HG03439 (cell line): ENCODE data around the gene OSBPL10.
"Not testable (repeated sequence)": the region's sequence is repeated elsewhere in the genome, so short reads cannot be mapped to it uniquely, and the experiment has no call there.

ENCODE experiments used
- ATAC-seq: cut with Tn5 transposase; IDR thresholded peaks from one replicate; pipeline ENCODE4 v1.9.1; 2021; ENCODE audit warnings: mild to moderate bottlenecking, moderate library complexity; ENCODE audit not compliant: unreplicated experiment

Gene OSBPL10

DNA sequence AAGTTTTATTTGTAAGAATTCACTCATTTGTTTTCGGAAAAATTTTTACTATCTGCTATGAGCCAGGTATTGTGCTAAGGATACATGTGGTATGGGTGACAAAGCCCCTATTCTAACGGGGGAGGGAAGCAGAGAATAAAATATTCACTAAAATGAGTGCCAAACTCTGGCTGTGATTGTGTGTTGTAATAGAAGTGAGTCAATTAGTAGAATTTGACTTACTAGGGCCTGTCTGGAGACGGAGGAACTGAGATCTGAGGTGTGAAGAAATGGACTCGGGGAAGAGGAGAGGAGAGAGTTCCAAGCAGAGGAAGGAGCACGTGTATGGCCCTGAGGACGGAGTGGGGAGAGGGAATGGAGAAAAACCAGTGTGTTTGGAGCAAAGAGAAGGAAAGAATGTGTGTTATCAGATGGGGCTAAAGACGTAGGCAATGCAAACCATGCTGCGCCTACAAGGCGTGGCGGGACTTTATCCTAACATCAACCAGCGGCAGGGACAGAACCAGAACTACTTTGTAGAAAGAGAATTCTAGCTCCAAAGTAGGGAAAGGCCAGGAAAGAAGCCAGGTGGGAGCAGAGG is 89.1 kb downstream of the OSBPL10 start:
- ATAC-seq = no peak

DNA sequence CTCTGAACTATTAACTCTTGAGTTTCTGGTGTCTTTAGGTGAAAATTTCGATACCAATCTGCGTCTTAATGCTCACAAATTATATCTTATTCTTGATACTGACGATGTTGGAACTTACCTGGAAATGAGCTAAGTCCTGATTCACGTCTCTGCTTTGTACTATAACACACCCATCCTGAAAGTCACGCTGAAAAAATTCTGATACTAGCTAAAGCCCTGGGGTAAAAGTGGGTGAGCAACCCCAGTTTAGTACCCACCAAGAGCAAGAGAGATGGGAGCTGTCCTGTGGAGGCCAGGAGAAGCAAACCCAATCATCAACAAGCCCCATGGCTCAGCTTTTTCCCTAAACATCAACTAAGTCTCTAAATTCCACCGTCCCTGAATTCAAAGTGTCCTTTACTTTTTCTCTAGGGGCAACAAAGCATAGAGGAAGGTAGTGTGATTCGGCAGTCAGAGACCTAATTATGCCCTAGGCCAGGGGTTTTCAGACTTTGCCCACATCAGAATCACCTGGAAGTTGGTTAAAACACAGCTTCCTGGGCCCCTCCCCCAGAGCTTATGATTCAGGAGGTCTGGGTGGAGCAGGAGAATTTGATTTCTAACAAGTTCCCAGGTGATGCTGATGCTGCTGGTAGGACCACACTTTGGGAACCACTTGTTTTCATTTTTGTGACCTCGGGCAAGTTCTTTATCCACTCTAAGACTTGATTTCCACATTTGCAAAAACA is 90.2 kb downstream of the OSBPL10 start:
- ATAC-seq = no peak

DNA sequence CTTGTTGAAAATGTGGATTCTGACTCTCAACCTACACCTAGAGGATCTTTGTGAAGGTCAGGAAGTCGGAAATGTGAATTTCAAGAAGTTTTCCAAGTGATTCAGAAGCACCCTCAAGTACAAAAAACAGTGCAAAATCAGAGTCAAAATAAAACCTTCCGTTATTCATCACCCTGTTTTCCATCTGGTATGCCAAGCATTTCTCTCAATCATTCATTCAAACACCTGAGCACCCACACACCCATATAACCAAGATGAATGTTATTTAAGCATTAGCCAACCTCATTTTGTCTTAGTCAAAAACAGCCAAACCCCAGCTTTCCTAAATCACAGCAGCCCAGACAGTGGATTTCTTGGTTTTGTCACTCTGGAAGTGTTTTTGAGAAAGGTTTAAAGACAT is 91.1 kb downstream of the OSBPL10 start:
- ATAC-seq = no peak

DNA sequence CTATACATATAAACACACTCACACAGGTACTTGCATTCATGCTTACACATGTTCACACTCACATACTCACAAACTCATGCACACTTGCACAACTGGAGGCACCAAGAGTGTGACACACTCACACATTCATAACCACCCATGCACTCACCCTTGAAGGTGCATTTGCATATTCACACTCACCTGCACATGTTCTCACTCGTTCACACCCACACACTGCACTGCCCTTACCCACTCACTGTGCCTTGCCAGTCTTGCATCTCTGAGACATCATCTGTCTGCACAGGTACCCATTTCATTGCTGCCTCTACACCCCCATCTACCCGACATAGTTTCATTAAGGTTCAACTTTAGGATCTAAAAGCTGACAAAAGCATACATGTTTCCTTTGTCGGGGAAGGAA is 95.8 kb downstream of the OSBPL10 start:
- no peak for ATAC-seq

DNA sequence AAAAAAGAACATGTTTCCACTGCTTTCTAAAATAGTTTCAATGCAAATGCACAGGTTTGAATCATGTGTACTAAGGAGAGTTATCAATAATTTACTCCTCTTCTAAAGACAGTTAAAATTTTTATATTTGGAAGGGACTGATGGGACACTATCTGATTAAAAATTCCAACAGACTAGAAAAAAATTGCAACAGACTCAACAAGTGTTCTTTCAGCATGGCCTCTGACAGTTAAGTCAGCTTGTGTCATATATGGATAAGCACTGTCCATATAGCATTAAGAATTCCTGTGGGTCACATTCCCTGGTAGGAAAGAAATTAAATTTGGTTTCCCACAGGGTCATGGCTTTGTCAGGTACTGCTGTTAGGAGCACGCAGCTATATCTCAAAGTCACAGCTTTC is 96.8 kb downstream of the OSBPL10 start:
- ATAC-seq = no peak

DNA sequence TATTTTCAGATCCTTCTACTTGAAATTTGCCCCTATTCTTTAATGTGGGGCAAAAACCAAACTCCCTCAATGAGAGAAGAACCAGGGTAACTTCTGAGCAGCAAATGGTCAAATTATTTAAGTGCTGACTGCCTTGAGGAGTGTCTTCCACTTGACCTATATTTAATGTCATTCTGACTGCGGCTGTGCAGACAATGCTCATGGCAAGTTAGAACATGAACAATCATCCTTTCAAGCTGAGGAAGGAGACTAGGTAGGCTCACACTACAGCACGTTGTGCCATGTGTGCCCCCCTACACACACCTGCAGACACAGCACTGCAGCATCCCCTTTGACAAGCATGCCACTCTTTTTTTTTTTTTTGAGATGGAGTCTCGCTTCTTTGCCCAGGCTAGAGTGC is 98.2 kb downstream of the OSBPL10 start:
- ATAC-seq = no peak

DNA sequence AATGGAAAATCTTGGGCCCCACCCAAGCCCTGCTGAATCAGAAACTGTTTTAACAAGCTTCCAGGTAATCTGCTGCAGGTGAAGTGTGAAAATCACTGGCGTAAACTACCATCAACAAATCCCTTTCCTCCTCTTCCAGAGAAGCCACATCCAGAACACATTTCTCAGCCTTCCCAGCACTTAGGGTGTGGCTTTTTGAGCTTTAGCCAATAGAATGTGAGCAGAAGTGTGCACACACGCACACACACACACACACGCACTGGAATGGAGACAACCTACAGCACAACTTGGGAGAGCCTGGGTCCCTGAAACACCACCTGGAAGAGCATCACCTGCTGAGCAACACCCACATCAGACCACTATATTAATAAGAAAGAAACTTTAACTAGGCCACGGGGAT is 98.6 kb downstream of the OSBPL10 start:
- ATAC-seq = no peak

DNA sequence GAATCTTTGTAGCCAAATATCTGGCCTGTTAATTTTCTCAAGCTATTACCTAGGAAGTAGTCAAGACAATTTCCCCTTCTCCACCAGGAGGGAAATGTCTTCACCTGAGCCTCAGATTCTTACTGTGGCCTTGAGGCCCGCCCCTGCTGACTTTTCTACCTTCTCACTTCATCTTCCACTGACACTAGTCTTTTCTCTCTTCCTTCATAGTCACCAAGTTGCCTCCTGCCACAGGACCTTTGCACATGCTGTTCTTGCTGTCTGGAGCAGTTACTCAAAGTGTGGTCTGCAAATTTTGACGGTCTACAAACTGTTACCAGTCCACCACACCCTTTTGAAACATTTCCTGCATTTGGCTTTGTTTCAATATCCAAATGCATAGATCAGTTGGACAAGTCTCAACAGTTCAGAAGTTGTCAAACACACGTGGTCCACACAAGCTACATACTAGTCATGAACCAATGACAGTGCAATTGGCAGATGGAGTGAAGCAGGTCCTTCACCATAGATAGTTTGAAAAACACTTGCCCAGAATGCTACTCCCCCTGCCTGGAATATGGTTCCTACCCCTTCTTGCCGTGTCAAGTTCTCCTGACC is 100.5 kb downstream of the OSBPL10 start:
- no peak for ATAC-seq

DNA sequence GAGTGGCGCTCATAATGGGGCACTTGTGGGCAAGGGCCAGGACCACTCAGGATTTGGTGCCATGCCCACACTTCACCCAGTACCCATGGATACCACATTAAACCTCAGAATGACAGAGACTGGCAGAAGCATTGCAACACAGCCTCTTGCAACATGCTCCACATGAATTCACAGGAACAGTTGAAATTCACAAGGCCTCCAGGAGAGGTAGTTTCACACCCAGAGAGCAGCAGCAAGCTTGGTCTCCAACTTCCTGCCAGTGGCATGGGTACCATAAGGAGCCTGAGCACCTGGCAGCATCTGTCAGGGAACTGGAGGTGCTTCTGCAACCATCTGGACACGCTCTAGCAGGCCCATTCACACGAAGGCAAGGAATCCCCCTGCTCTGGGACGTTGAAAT is 101.0 kb downstream of the OSBPL10 start:
- ATAC-seq = no peak

DNA sequence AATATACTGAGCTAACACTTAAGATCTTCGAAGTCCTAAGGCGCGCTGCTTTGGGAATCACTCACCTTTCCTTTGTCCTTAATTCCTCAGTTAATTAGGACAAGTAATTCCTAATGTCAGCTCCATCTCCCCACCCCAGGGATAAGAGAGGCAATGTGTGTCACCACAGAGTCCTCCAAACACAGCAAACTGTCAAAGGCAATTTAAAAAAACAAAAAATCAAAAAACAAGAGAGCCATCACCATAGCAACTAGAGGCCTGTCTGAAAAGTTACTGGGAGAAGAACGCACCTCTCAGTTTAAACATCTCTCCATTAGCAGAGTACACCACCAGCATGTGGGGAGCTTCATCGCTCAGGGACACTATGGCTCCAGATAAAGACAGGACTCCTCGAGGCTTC is 101.7 kb downstream of the OSBPL10 start:
- ATAC-seq = no peak

DNA sequence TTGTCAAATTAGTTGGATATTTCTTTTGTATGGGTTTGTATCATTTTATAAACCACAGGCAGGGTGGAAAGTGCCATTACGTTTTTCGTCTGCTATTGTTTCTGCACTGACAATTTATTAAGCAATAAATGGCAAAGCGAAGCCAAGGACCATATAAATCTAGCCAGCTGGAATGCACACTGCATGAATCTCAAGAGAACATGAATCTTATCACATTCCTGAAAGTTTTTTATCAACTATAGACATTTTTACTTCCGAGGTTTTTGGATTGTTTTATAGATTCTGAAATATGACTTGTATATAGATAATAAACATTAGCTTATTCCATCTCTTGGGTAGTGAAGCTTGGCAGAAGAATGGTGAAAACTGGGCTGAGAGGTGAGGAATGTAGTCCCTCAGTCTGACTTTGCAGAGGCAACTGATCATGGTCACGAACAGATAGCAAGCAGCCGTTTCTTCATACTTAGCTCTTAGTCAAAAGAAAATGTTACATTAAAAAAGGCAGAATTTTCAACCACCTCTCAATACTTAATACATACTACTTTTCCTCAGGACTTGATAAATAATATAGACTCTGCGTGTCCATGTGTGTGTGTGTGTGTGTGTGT is 102.7 kb downstream of the OSBPL10 start:
- no peak for ATAC-seq

DNA sequence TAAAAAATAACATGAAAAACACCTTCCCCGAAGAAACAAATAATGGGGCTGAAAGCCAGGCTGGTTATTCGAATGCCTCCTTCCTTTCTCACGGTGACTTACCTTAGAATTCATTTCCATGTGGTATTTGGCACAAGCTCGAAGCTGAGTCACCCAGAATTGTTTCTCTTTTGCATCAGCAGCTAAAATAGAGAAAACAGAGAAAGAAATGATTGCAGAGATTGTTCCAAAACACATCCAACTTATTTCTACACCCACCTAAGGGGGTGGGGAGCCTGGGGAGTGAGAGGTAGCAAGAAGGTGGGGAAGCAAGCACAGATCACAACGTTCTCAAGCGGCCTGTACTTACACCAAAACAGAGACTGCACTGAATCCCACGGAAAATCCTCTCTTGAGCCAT is 104.7 kb downstream of the OSBPL10 start:
- no peak for ATAC-seq

DNA sequence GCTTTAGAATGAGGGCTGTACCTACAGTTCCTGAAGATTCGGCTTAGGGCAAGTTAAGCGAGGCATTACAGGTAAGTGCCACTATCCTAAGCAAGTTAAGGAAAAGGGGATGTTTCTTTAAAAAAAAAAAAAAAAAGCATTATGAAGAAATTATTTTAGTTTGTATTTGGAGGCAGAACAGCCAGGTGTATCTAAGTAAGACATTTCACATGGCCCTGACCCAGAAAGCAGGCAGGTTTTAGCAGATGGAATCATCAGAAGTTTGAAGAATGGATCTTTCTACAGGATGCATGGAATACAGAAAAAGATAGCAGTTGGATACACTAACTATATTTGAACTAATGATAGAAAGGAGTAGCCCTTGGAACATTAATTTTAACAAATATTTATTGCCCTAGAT is 105.6 kb downstream of the OSBPL10 start:
- ATAC-seq = no peak

DNA sequence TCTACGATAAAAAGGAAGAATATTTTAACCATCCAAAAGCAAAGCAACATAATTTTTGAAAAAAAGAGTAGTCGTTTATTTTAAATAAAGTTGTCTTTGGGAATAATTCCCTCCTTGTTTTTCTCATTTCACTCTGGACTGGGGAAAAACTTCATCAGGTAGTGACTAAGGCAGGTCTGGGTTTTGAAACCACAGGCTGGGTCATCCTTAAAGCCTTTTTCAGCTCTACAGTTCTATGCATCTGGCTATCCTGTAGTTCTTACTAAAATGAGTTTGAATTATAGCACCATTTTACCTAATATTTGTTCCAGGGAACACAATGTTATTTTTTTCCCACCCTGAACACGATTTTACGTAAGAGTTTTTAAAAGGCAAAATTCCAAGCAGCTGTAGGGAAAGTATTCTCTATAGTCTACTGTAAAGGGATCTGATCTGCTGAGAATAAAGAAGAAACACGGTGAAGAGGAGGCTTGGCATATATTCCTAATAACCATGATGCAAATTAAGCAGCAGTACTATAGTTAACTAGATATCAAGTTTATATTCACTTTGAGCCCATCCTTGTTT is 107.7 kb downstream of the OSBPL10 start:
- ATAC-seq = no peak

DNA sequence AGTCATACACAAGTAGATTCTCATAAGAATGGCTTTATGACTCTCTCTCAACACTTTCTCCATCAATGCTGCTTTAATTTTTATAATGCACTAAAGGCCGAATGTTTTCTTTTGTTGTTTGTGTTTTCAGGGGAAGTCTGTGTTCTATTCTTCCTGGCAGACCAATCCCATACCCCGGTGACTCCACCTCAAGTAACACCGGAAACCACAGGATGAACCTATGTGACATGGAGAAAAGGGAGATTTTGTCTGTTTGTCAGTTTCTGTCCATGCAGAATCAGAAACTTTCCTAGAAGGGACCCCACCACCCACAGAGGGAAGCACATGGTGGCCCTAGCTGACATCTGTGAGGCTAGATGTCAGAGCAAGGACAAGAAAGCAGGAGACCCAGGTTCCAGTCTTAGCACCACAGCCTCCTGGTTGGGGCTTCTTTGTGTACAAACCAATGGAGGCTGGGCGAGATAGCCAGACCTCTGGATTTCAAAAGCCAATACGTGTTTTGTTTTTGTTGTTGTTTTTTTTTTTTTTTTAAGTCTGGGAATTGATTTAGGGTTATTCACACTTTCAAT is 109.0 kb downstream of the OSBPL10 start:
- no peak for ATAC-seq

DNA sequence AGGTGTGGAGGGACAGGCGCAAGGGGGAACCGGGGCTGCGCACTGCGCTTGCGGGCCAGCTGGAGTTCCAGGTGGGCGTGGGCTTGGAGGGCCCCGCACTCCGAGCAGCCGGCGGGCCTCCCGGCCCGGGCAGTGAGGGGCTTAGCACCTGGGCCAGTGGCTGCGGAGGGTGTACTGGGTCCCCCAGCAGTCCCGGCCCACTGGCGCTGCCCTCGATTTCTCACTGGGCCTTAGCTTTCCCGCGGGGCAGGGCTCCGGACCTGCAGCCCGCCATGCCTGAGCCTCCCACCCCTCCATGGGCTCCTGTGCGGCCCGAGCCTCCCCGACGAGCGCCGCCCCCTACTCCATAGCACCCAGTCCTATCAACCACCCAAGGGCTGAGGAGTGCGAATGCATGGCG is 111.0 kb downstream of the OSBPL10 start:
- not testable (repeated sequence) for ATAC-seq

DNA sequence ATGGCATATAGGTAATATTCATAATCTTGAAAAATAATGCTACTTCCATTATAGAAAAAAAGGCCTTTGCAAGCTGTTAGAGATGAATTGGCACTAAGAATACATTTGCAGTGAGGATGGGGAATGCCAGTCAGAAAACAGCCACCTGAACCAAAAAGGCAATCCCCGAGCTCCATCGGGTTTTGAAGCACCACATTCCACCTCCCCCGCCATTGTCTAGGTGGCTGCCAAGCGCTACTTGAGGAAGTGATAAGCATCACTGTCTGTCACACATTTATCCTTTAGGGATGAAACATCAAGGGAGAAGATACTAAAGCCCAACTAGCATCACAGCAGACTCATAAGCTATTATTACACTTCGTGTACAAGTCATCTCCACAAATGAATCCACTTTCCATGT is 112.8 kb downstream of the OSBPL10 start:
- ATAC-seq = no peak

DNA sequence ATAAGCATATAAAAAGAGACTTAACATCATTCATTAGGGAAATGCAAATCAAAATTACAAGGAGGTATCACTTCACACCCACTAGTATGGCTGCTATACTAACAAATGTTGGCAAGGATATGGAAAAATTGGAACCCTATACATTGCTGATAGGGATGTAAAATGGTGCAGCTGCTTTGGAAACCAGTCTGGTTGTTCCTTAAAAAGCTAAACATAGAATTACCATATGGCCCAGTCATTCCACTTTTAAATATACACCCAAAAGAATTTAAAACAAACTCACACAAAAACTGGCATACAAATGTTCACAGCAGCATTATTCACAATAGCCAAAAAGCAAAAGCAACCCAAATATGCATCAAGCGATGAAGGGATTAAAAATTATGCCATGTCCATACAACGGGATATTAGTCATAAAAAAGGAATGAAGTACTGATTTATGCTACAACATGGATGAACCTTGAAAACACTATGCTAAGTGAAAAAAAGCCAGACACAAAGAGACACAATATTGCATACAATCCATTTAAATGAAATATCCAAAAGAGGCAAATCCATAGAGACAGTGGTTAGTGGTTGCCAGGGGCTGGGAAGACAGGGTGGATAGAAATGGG is 118.3 kb downstream of the OSBPL10 start:
- ATAC-seq = no peak

DNA sequence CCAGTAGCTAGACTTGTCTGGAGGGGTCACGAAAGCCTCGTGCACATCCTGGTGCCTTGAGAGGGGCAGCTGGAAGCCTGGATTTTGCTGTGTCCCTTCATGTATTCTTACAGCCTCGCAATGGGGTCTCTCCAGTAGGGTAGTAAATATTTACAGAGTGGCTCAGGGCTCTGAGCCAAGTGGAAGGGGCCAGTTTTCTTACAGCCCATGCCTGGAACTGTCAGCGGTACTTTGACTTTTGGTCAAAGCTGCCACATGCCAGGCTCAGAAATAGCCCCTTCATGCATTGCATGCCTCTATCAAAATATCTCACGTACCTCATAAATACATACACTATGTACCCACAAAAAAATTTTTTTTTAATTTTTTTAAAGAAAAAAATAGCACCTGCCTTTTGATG is 119.2 kb downstream of the OSBPL10 start:
- ATAC-seq = no peak

DNA sequence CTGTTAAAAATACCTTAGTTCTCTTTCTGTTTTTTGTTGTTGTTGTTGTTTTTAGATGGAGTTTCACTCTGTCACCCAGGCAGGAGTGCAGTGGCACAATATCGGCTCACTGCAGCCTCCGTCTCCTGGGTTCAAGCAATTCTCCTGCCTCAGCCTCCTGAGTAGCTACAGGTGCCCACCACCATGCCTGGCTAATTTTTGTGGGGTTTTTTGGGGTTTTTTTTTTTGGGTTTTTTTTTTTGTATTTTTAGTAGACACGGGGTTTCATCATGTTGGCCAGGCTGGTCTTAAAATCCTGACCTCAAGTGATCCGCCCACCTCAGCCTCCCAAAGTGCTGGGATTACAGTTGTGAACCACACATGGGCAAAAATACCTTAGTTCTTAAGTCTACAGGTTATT is 120.4 kb downstream of the OSBPL10 start:
- not testable (repeated sequence) for ATAC-seq

DNA sequence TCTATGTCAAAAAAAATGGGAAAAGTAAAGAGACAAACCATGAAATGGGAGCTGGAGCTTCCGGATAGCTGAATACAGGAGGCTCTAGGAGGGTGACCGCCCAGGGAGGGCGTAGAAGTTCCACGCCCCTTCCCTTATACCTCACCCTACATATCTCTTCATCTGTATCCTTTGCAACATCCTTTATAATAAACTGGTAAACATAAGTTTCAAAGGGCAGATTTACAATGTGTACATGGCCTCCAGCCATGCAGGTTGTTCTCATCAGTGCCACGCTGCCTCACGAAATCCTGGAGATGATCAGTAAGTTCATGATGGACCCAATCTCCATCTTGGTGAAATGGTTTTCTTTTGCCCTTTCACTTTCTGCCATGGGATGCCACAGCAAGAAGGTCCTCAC is 121.8 kb downstream of the OSBPL10 start:
- no peak for ATAC-seq
